HCT116 (cell line): Measurements from ENCODE around the gene OR8D2.

Experiments used
- CTCF ChIP-seq, 3 experiments: fragments of 200-600 bp in 1 of 3; sonication (generic) in 1 of 3; IDR thresholded peaks in 2 of 3; conservative IDR thresholded peaks in 1 of 3; 2 replicates each; pipeline ENCODE4 v1.5.1; 2012 to 2017; ENCODE audit warnings: low read depth in 2 of 3, low read length in 2 of 3, antibody characterized with exemption in 1 of 3, borderline replicate concordance in 1 of 3, control low read depth in 1 of 3, mild to moderate bottlenecking in 1 of 3, mixed read lengths in 1 of 3, mixed run types in 1 of 3, moderate library complexity in 1 of 3; ENCODE audit not compliant: insufficient read depth in 1 of 3
- EZH2 ChIP-seq: fragments of 200-600 bp; sonication (generic); IDR thresholded peaks from 2 replicates; pipeline ENCODE4 v1.6.1; 2017; ENCODE audit warnings: antibody characterized with exemption, mixed run types
- EZH2phosphoT487 ChIP-seq: fragments of 200-600 bp; IDR thresholded peaks from 2 replicates; pipeline ENCODE4 v1.6.1; 2018; ENCODE audit warnings: antibody characterized with exemption, borderline replicate concordance
- POLR2A ChIP-seq: IDR thresholded peaks from 2 replicates; pipeline ENCODE4 v1.7.0; 2011; ENCODE audit warnings: borderline replicate concordance; ENCODE audit not compliant: insufficient read depth, insufficient read length; ENCODE audit errors: extremely low read depth
- POLR2AphosphoS5 ChIP-seq: IDR thresholded peaks from 2 replicates; pipeline ENCODE4 v1.6.1; 2011; ENCODE audit warnings: mild to moderate bottlenecking, low read depth, low read length, moderate library complexity
- TCF7L2 ChIP-seq: IDR thresholded peaks from 2 replicates; pipeline ENCODE4 v1.7.0; 2011; ENCODE audit warnings: borderline replicate concordance, inconsistent platforms; ENCODE audit not compliant: insufficient read depth, insufficient read length; ENCODE audit errors: extremely low read depth

GRCh38 chr11:124344346-124344745 lies 24.3 kb upstream of the OR8D2 start:
- TF ChIP-seq TCF7L2 (no peak), EZH2 (no peak), CTCF (IDR thresholded peaks at IDR 0.05 in 2 of 3, conservative IDR thresholded peaks at IDR 0.05 in 1 of 3; ENCODE audit: borderline replicate concordance in 1 of 3, insufficient read depth in 1 of 3, low read depth in 2 of 3, low read length in 2 of 3) (no peak), EZH2phosphoT487 (no peak), POLR2A (no peak), POLR2AphosphoS5 (no peak)
